ENCODE data around the gene APC2. TPM values are rescaled to one million over a fixed set of nuclear protein-coding genes. Genes with fewer than 3 reads are reported as not detected.

Gene APC2
- total RNA-seq, 1 experiment from 2014 or later: 0.68 TPM

DNA sequence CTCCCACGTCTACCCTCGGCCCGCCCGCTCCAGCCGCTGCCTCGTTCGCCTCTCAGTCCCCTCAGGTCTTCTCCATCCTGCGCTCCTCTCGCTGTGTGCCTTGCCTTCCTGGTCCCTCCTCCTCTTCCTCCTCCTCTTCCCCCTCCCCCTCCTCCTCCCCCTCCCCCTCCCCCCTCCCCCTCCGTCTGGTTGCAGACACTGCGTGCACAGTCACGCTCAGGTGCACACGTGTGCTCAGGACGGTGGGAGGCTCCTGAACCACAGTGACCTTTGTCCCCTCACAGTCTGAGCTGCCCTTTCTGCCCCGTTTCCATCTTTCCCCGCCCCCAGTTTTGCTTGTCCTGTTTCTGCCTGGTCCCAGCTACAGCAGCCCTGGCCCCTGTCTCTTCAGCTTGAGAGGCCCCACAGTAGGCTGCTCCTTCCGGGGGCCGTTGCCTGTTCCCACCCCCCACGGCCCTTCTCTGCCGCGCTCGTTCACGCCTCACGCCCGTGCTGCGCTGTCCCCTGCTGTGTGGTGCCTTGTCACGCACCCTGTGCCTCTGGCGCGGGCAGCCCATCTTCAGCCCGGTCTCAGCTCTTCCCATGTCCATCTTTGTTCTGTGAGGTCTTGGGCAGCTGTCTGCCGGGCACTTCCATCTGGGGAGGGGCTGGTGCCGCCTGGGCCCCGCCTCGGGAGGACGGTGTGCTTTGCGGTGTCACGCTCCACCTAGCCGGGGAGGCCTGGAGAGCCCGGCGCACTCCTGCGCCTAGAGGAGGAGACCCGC is 25.5 kb upstream of the APC2 start:
- Histone ChIP-seq H4K5ac (ENCODE audit: insufficient read length, low read depth, low read length) (no peak overlapping the region), H3K27me3 (ENCODE audit: insufficient read depth, low read length) (no peaks in the 10 kb centered on the region), H3K14ac (ENCODE audit: insufficient read depth, low read length) (no peak overlapping the region; the same call in 1 of the 2 replicates), H3T11ph (ENCODE audit: low read length) (no peak overlapping the region), H2BK15ac (ENCODE audit: low read depth, low read length) (no peak overlapping the region), H4K20me1 (ENCODE audit: control insufficient read depth, insufficient read depth, insufficient read length) (no peaks in the 10 kb centered on the region), H3K79me1 (ENCODE audit: insufficient read depth, low read depth, low read length, poor library complexity, severe bottlenecking) (peaks cover 3% of the 10 kb centered on the region), H3K4me1 (ENCODE audit: insufficient read depth, low read length) (no peaks in the 10 kb centered on the region), H3K27ac (ENCODE audit: insufficient read length, low read depth, low read length) (no peak overlapping the region), H3K23me2 (ENCODE audit: insufficient read length, low read depth, low read length, poor library complexity, severe bottlenecking) (peaks cover 6% of the 10 kb centered on the region), H2BK20ac (ENCODE audit: low read depth, low read length, poor library complexity, severe bottlenecking) (no peak overlapping the region), H3K4ac (ENCODE audit: low read depth, low read length) (no peak overlapping the region), H3K56ac (ENCODE audit: insufficient read length, low read depth, low read length) (no peak overlapping the region), H2BK5ac (ENCODE audit: insufficient read length, low read length) (no peak overlapping the region), H3K18ac (ENCODE audit: insufficient read length, low read depth, low read length) (no peak overlapping the region), H3K9ac (ENCODE audit: extremely low read depth, insufficient read length, low read length) (no peak overlapping the region), H4K8ac (replicated peaks; ENCODE audit: insufficient read length, low read depth, low read length) (no peak overlapping the region), H2BK12ac (ENCODE audit: insufficient read length, low read depth, low read length) (no peak overlapping the region), H3K23ac (ENCODE audit: insufficient read length, low read depth, low read length) (no peak overlapping the region), H3K4me2 (ENCODE audit: insufficient read depth, insufficient read length, low read length) (no peak overlapping the region), H2AFZ (ENCODE audit: low read length) (no peak overlapping the region), H4K91ac (ENCODE audit: insufficient read length, low read depth, low read length) (no peak overlapping the region), H3K79me2 (ENCODE audit: insufficient read depth, low read length) (no peaks in the 10 kb centered on the region; the same call in 1 of the 2 replicates), H2AK5ac (ENCODE audit: insufficient read length, low read length) (no peak overlapping the region), H3K9me3 (ENCODE audit: control insufficient read depth, low read depth, low read length) (no peaks in the 10 kb centered on the region), H2BK120ac (ENCODE audit: low read depth, low read length, poor library complexity, severe bottlenecking) (no peak overlapping the region)
- Mint-ChIP-seq H3K9me3 (no peaks in the 10 kb centered on the region), H3K4me3 (no peak overlapping the region), H3K27me3 (ENCODE audit: low read depth) (no peaks in the 10 kb centered on the region), H3K27ac (peak overlapping the region in 2 of 3 experiments; percentile 73 to 82; a peak in 2 of 7 replicates), H3K4me1 (peaks cover 0 to 20% of the 10 kb centered on the region in 2 experiments; a peak in 2 of 4 replicates), H3K36me3 (ENCODE audit: insufficient read depth in 1 of 3, low read depth in 3 of 3) (peaks cover 21 to 75% (median 69%) of the 10 kb centered on the region in 3 experiments)
- DNase-seq: no peak
- no CpG with 5 or more reads among the region's 42 CpGs for WGBS (ENCODE audit: extremely low coverage, insufficient read length, low lambda C conversion rate)
- TF ChIP-seq, protein P1, sequence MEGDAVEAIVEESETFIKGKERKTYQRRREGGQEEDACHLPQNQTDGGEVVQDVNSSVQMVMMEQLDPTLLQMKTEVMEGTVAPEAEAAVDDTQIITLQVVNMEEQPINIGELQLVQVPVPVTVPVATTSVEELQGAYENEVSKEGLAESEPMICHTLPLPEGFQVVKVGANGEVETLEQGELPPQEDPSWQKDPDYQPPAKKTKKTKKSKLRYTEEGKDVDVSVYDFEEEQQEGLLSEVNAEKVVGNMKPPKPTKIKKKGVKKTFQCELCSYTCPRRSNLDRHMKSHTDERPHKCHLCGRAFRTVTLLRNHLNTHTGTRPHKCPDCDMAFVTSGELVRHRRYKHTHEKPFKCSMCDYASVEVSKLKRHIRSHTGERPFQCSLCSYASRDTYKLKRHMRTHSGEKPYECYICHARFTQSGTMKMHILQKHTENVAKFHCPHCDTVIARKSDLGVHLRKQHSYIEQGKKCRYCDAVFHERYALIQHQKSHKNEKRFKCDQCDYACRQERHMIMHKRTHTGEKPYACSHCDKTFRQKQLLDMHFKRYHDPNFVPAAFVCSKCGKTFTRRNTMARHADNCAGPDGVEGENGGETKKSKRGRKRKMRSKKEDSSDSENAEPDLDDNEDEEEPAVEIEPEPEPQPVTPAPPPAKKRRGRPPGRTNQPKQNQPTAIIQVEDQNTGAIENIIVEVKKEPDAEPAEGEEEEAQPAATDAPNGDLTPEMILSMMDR (conservative IDR thresholded peaks at IDR 0.05): no peak
